Astrocyte of the spinal cord (primary cell): ENCODE data around the gene CYB561.

ENCODE experiments used
- DNase-seq: peaks from one replicate; pipeline ENCODE4 v3.0.0; 2011; ENCODE audit warnings: low read depth, low spot score
- H3K4me3 ChIP-seq: 2 replicates; pipeline ENCODE4 v1.5.1; 2011; ENCODE audit warnings: low read depth, mild to moderate bottlenecking, low read length, moderate library complexity
- CTCF ChIP-seq: IDR thresholded peaks from 2 replicates; pipeline ENCODE4 v1.5.1; 2012; ENCODE audit warnings: low read depth, mild to moderate bottlenecking, low read length, inconsistent platforms
- in situ Hi-C: cut with HindIII; loops from 2 replicates; pipeline ENCODE4 v1.10.0; 2017; ENCODE audit warnings: low sequenced_read_pairs

CYB561 gene

GRCh38 chr17:63387656-63388340, 58.3 kb downstream of the CYB561 start:
- no peak for TF ChIP-seq CTCF
- in situ Hi-C loops = no loop called here
- DNase-seq = no peak

GRCh38 chr17:63382826-63383225, 63.3 kb downstream of the CYB561 start:
- TF ChIP-seq CTCF = no peak
- in situ Hi-C loops = no loop called here
- H3K4me3 ChIP-seq = no peak overlapping the region
- peak; percentile 61 for DNase-seq

More at GRCh38 chr17:63387656-63388340, 58.3 kb downstream of the CYB561 start:
- H3K4me3 ChIP-seq = no peak overlapping the region
